ENCODE data around the gene DNAAF1.

GRCh38 chr16:84143081-84143480, 2.0 kb upstream of the DNAAF1 start:
- no peak for TF ChIP-seq CTCF (IDR thresholded peaks at IDR 0.05)
- TF ChIP-seq POLR2A (IDR thresholded peaks at IDR 0.05) = no peak
